Muscle of leg (tissue), 11 donors: ENCODE results near the gene SDHAF4. TPM values are rescaled to one million over a fixed set of nuclear protein-coding genes. Genes with fewer than 3 reads are reported as not detected.
A peak's percentile ranks its signal among the peaks of the same experiment; 100 is the strongest.
"Not testable (repeated sequence)": the region's sequence is repeated elsewhere in the genome, so short reads cannot be mapped to it uniquely, and the experiment has no call there.

Experiments
- DNase-seq: peaks from one replicate; pipeline ENCODE4 v3.0.0; 2013
- H3K27ac ChIP-seq: one replicate; pipeline ENCODE4 v1.5.1; 2013; ENCODE audit warnings: mild to moderate bottlenecking, low read length, control low read depth
- H3K27me3 ChIP-seq: one replicate; pipeline ENCODE4 v1.6.1; 2013; ENCODE audit warnings: low read length; ENCODE audit not compliant: control insufficient read depth, insufficient read depth
- H3K36me3 ChIP-seq: one replicate; pipeline ENCODE4 v1.6.1; 2013; ENCODE audit warnings: low read length; ENCODE audit not compliant: control insufficient read depth, insufficient read depth
- H3K4me1 ChIP-seq: one replicate; pipeline ENCODE4 v1.6.1; 2013; ENCODE audit warnings: low read length; ENCODE audit not compliant: control insufficient read depth, insufficient read depth
- H3K4me3 ChIP-seq: one replicate; pipeline ENCODE4 v1.5.1; 2013; ENCODE audit warnings: low read length, control low read depth
- H3K9me3 ChIP-seq: replicated peaks from 2 replicates; pipeline ENCODE4 v1.6.1; 2013; ENCODE audit warnings: low read depth, low read length; ENCODE audit not compliant: control insufficient read depth
- WGBS: methylation state at CpG from one replicate; pipeline ENCODE4 v1.1.5; 2013; ENCODE audit warnings: missing lambda C conversion rate; ENCODE audit not compliant: insufficient coverage; 5-methylcytosine and 5-hydroxymethylcytosine counted together
- polyA plus RNA-seq, 8 donors: library from polyadenylated mRNA; unstranded; fragments of 120-200 nt; gene quantifications; one replicate each; pipeline versions ENCODE4 v1.2.1 to v1.2.3, GENCODE V29; 2013; ENCODE audit warnings: inconsistent platforms in 1 of 8, low replicate concordance in 1 of 8; ENCODE audit not compliant: insufficient read length in 8 of 8, insufficient read depth in 1 of 8
- total RNA-seq: library from RNA; stranded (reverse); fragments of 120-200 nt; gene quantifications from one replicate; pipeline ENCODE4 v1.2.4, GENCODE V29; 2013

Gene SDHAF4
- total and polyA plus RNA-seq, 9 donors = 11.9 to 23.7 (median 14.8) TPM

- DNase-seq = peak; percentile 32
- H3K4me3 ChIP-seq = no peak overlapping the region
- no peaks in the 10 kb centered on the region for H3K27me3 ChIP-seq
- no peaks in the 10 kb centered on the region for H3K9me3 ChIP-seq
- no peak overlapping the region for H3K27ac ChIP-seq
- H3K36me3 ChIP-seq = peaks cover 5% of the 10 kb centered on the region
- H3K4me1 ChIP-seq = no peaks in the 10 kb centered on the region
Observed at GRCh38 chr6:70547313-70547712, 19.4 kb upstream of the SDHAF4 start.

DNA sequence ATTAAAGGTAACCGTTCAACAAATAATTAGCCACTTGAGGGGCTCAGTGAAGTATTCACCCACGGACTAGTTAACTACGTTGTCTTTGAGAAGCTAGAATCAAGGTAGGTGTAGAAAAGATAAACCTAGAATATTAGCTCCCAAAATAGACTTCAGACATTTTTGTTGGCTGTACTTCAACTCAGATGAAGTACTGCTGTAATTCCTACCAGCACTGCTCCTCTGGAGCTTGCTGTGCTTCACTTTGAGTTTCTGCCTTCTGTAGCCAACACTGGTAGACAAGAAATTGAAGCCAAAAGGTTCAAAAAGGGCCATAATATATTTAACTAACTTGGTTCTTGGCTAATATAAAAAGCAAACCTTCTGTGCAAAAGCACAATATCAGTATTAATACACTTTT, 18.8 kb upstream of the SDHAF4 start:
- no peaks in the 10 kb centered on the region for H3K4me1 ChIP-seq
- DNase-seq = no peak
- no peak overlapping the region for H3K27ac ChIP-seq
- H3K36me3 ChIP-seq = peaks cover 5% of the 10 kb centered on the region
- no peaks in the 10 kb centered on the region for H3K9me3 ChIP-seq
- WGBS = no CpG with 5 or more reads among the region's 3 CpGs
- H3K4me3 ChIP-seq = no peak overlapping the region
- H3K27me3 ChIP-seq = no peaks in the 10 kb centered on the region

- no peak for DNase-seq
- peaks cover 5% of the 10 kb centered on the region for H3K36me3 ChIP-seq
- H3K27ac ChIP-seq = no peak overlapping the region
- H3K9me3 ChIP-seq = no peaks in the 10 kb centered on the region
- no peaks in the 10 kb centered on the region for H3K27me3 ChIP-seq
- no peak overlapping the region for H3K4me3 ChIP-seq
- H3K4me1 ChIP-seq = no peaks in the 10 kb centered on the region
Observed at GRCh38 chr6:70549327-70549726, 17.4 kb upstream of the SDHAF4 start.

- H3K27me3 ChIP-seq = no peaks in the 10 kb centered on the region
- no CpG with 5 or more reads among the region's 1 CpG for WGBS
- H3K4me1 ChIP-seq = no peaks in the 10 kb centered on the region
- peaks cover 5% of the 10 kb centered on the region for H3K36me3 ChIP-seq
- H3K4me3 ChIP-seq = no peak overlapping the region
- no peak for DNase-seq
- no peaks in the 10 kb centered on the region for H3K9me3 ChIP-seq
- H3K27ac ChIP-seq = no peak overlapping the region
Observed at GRCh38 chr6:70551566-70551965, 15.2 kb upstream of the SDHAF4 start.

DNA sequence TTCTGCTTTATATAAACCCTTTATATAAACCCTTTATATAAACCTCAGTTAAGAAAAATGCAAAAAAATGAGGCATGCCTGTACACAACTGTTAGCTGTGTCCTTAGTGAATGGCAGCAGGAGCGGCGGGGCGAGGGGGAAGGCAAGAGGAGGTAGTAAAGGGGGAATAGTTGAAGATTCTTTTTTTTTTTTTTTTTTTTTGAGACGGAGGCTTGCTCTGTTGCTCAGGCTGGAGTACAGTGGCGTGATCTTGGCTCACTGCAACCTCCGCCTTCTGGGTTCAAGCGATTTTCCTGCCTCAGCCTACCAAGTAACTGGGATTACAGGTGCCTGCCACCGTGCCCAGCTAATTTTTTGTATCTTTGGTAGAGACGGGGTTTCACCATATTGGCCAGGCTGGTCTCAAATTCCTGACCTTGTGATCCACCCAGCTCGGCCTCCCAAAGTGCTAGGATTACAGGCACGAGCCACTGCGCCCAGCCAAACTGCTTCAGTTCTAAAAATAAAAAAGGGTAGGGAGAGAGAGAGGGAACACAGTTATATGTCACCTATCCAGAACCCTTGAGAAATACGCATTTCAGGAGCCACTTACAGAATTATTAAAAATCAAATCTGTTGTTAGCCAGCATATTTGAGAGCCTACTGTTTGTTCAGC, 14.3 kb upstream of the SDHAF4 start:
- not testable (repeated sequence) for H3K36me3 ChIP-seq, H3K27me3 ChIP-seq, H3K27ac ChIP-seq, H3K4me1 ChIP-seq, H3K9me3 ChIP-seq, H3K4me3 ChIP-seq
- WGBS = 77% methylated on average over 6 of the region's 13 CpGs
- peak; percentile 5 for DNase-seq

GRCh38 chr6:70552974-70553373, 13.8 kb upstream of the SDHAF4 start:
- H3K27me3 ChIP-seq = no peaks in the 10 kb centered on the region
- no peaks in the 10 kb centered on the region for H3K9me3 ChIP-seq
- H3K27ac ChIP-seq = no peak overlapping the region
- no peak for DNase-seq
- H3K4me3 ChIP-seq = no peak overlapping the region
- peaks cover 5% of the 10 kb centered on the region for H3K36me3 ChIP-seq
- H3K4me1 ChIP-seq = no peaks in the 10 kb centered on the region
- no CpG with 5 or more reads among the region's 1 CpG for WGBS

DNA sequence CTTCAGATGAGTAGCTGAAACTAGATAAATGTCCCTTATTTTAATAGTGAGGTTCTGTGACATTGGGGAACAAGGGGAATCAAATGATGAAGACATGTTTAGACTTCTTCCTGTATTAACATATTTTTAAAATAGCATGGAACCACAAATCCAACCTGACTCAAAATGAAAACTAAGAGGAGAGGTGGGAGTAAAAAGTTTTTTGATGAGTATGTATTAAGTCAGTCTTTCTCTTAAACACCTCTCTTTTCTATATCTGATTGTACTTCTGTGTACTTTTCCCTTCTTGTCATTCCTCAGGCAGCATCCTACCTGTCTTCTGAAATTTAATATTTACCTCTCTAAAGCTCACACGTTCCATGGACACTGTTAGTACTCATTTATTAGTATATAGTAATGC, 8.7 kb upstream of the SDHAF4 start:
- H3K27ac ChIP-seq = no peak overlapping the region
- no peaks in the 10 kb centered on the region for H3K4me1 ChIP-seq
- DNase-seq = no peak
- no peaks in the 10 kb centered on the region for H3K36me3 ChIP-seq
- no CpG with 5 or more reads among the region's 1 CpG for WGBS
- H3K4me3 ChIP-seq = no peak overlapping the region
- no peaks in the 10 kb centered on the region for H3K27me3 ChIP-seq
- no peaks in the 10 kb centered on the region for H3K9me3 ChIP-seq

DNA sequence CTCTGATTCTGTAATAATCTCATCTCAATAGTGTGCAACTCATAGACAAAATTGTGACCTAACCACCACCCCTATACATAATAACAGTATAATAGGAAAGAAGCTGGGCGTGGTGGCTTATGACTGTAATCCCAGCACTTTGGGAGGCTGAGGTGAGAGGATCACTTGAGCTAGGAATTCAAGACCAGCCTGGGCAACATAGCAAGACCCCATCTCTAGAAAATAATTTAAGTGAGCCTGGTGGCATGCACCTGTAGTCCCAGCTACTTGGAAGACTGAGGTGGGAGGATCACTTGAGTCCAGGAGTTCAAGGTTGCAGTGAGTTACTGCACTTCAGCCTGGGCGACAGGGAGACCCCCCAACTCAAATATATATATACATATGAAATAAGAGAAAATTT, 4.3 kb upstream of the SDHAF4 start:
- H3K9me3 ChIP-seq, H3K27me3 ChIP-seq, H3K36me3 ChIP-seq, H3K4me1 ChIP-seq, H3K27ac ChIP-seq, DNase-seq, H3K4me3 ChIP-seq: not testable (repeated sequence)
- no CpG with 5 or more reads among the region's 2 CpGs for WGBS

GRCh38 chr6:70563530-70563929, 3.2 kb upstream of the SDHAF4 start:
- WGBS = no CpG with 5 or more reads among the region's 6 CpGs
- DNase-seq = peak; percentile 69
- H3K4me3 ChIP-seq = no peak overlapping the region

DNA sequence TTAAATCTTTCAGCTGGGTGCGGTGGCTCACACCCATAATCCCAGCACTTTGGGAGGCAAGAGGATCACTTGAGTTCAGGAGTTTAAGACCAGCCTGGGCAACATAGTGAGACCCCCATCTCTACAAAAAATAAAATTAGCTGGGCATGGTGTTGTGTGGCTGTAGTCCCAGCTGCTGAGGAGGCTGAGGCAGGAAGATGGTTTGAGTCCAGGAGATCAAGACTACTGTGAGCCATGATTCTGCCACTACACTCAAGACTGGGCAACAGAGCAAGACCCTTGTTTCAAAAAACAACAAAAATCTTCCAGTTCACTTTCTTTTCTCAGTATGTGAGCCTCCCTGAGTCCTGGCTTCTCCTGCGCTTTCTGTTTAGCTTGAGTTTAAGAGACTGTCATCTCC, 7.9 kb downstream of the SDHAF4 start:
- no peak for DNase-seq
- 86% methylated on average over 1 of the region's 2 CpGs for WGBS

More at GRCh38 chr6:70563530-70563929, 3.2 kb upstream of the SDHAF4 start:
- Histone ChIP-seq H3K9me3 (no peaks in the 10 kb centered on the region), H3K27ac (no peak overlapping the region), H3K4me1 (peaks cover 4% of the 10 kb centered on the region), H3K36me3 (no peaks in the 10 kb centered on the region), H3K27me3 (no peaks in the 10 kb centered on the region)

GRCh38 chr6:70575899-70576495, 9.3 kb downstream of the SDHAF4 start:
- DNase-seq = no peak
- H3K9me3 ChIP-seq = no peaks in the 10 kb centered on the region
- 68% methylated on average over 4 of the region's 7 CpGs for WGBS
- no peaks in the 10 kb centered on the region for H3K4me1 ChIP-seq
- H3K27ac ChIP-seq = no peak overlapping the region
- H3K4me3 ChIP-seq = no peak overlapping the region
- no peaks in the 10 kb centered on the region for H3K36me3 ChIP-seq
- no peaks in the 10 kb centered on the region for H3K27me3 ChIP-seq

More for the DNA sequence above, 7.9 kb downstream of the SDHAF4 start:
- H3K4me3 ChIP-seq = no peak overlapping the region
- no peaks in the 10 kb centered on the region for H3K36me3 ChIP-seq
- H3K27ac ChIP-seq = no peak overlapping the region
- H3K4me1 ChIP-seq = no peaks in the 10 kb centered on the region
- no peaks in the 10 kb centered on the region for H3K9me3 ChIP-seq
- H3K27me3 ChIP-seq = no peaks in the 10 kb centered on the region
